ENCODE data around the gene PALLD. TPM values are rescaled to one million over a fixed set of nuclear protein-coding genes. Genes with fewer than 3 reads are reported as not detected.

PALLD gene
- total RNA-seq: 180 TPM

DNA sequence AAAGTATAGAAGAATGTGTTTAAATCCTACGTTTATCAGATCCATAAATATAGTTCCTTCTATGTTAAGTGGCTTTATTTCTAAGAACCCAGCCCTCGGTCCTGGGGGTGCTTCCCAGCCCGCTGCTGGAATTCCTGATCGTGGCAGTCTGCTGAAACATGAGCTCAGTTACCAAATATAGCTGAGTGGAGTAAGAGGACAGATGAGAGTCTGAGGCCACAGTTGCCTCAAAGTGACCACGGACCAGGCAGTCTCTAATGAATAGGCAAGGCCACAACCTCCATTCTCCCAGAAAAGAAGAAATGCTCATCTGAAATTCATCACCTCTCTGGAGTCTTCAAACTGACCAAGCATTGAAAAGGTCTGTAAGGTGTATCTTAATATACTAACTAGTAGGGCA, at the start of gene PALLD:
PALLD (plus strand) TSS at position 219 of the 400 bp plus-strand sequence.

Small RNA genes within 50 kb of the gene (small RNA-seq; reads per million reads assigned to genes)
- gene RF00432 (ENCODE audit: low replicate concordance): not detected
- not detected for gene RNU6-1336P (ENCODE audit: low replicate concordance)
- not detected for gene RNU6-853P (ENCODE audit: low replicate concordance)

Other genes with a start within 250 kb of the PALLD start
- 24.8 TPM for gene DDX60, start 178.3 kb upstream of the PALLD start, total RNA-seq
- gene DDX60L, start 16.6 kb upstream of the PALLD start, total RNA-seq: 17.2 TPM

All from metanephros (tissue), 2 donors.